ENCODE results near the gene CD24.

GRCh38 chr6:106966671-106967640 is 7.6 kb downstream of the CD24 start:
- no peak for TF ChIP-seq POLR2A (IDR thresholded peaks at IDR 0.05)
- no peak for TF ChIP-seq CTCF (IDR thresholded peaks at IDR 0.05 in 4 of 5, conservative IDR thresholded peaks at IDR 0.05 in 1 of 5)
